Sciatic nerve (tissue), 2 donors: ENCODE measurements around the gene RAD51B. TPM values are rescaled to one million over a fixed set of nuclear protein-coding genes. Genes with fewer than 3 reads are reported as not detected.
"Not testable (repeated sequence)": the region's sequence is repeated elsewhere in the genome, so short reads cannot be mapped to it uniquely, and the experiment has no call there.

ENCODE experiments used
- ATAC-seq: fragments of 200-7000 bp; cut with Tn5 transposase; one replicate; pipeline ENCODE4 v1.9.1; 2020; ENCODE audit warnings: mild to moderate bottlenecking, moderate library complexity
- DNase-seq: peaks from one replicate; pipeline ENCODE4 v3.0.0-alpha.2; 2020; ENCODE audit warnings: low spot score
- intact Hi-C: fragments of 100-400 bp; cut with DNase I; formaldehyde crosslinking; loops from one replicate; pipeline ENCODE4 v1.14.2; 2022
- total RNA-seq: library from RNA; stranded (reverse); fragmentation: NEBNext Ultra II Directional; extraction: Animal tissue kit (Norgen Biotek cat#: 25700); gene quantifications from one replicate; pipeline ENCODE4 v1.2.1, GENCODE V29; 2021
- donor health status: DM: no; HTN: no; CAD: no.
- donor health status: DM: no; HTN: no; CAD: no.

Gene RAD51B
- total RNA-seq, 1 donor from 2014 or later: 30.4 TPM

GRCh38 chr14:68040633-68041369 lies 221.2 kb downstream of the RAD51B start:
- intact Hi-C loops: no loop called here
- DNase-seq (no peak), ATAC-seq (no peak)

GRCh38 chr14:68041876-68042354 lies 222.3 kb downstream of the RAD51B start:
- DNase-seq (no peak), ATAC-seq (no peak)
- intact Hi-C loops: no loop called here

GRCh38 chr14:68042586-68043210 lies 223.1 kb downstream of the RAD51B start:
- intact Hi-C loops: no loop called here
- ATAC-seq (peak; percentile 67), DNase-seq (no peak)

GRCh38 chr14:68043752-68044151 lies 224.2 kb downstream of the RAD51B start:
- intact Hi-C loops: no loop called here
- ATAC-seq (no peak), DNase-seq (no peak)

- intact Hi-C loops: no loop called here
- ATAC-seq (no peak), DNase-seq (no peak)
Measured at GRCh38 chr14:68047906-68048305, 228.3 kb downstream of the RAD51B start.

- ATAC-seq, DNase-seq, intact Hi-C loops: not testable (repeated sequence)
Measured at GRCh38 chr14:68048815-68049214, 229.2 kb downstream of the RAD51B start.

GRCh38 chr14:68050177-68050576 lies 230.6 kb downstream of the RAD51B start:
- DNase-seq (no peak), ATAC-seq (no peak)
- intact Hi-C loops: no loop called here

- no peak for DNase-seq
- intact Hi-C loops: no loop called here
- no peak for ATAC-seq
Measured at GRCh38 chr14:68051146-68051545, 231.6 kb downstream of the RAD51B start.

- intact Hi-C loops: no loop called here
- ATAC-seq (no peak), DNase-seq (no peak)
Measured at GRCh38 chr14:68060198-68060597, 240.6 kb downstream of the RAD51B start.

GRCh38 chr14:68062651-68063050 lies 243.1 kb downstream of the RAD51B start:
- ATAC-seq (no peak), DNase-seq (no peak)
- intact Hi-C loops: no loop called here

GRCh38 chr14:68065322-68065721 lies 245.7 kb downstream of the RAD51B start:
- DNase-seq (no peak), ATAC-seq (no peak)
- intact Hi-C loops: no loop called here

GRCh38 chr14:68074765-68075381 lies 255.3 kb downstream of the RAD51B start:
- intact Hi-C loops: no loop called here
- ATAC-seq: no peak
- no peak for DNase-seq

GRCh38 chr14:68075382-68076029 lies 255.9 kb downstream of the RAD51B start:
- DNase-seq (no peak), ATAC-seq (no peak)
- intact Hi-C loops: no loop called here

GRCh38 chr14:68076451-68076850 lies 256.9 kb downstream of the RAD51B start:
- intact Hi-C loops: no loop called here
- DNase-seq: no peak
- no peak for ATAC-seq

- DNase-seq (no peak), ATAC-seq (no peak)
- intact Hi-C loops: no loop called here
Measured at GRCh38 chr14:68079941-68080697, 260.5 kb downstream of the RAD51B start.

GRCh38 chr14:68081489-68081888 lies 261.9 kb downstream of the RAD51B start:
- intact Hi-C loops: no loop called here
- DNase-seq (no peak), ATAC-seq (no peak)

- intact Hi-C loops: no loop called here
- no peak for DNase-seq
- ATAC-seq: no peak
Measured at GRCh38 chr14:68082698-68083291, 263.2 kb downstream of the RAD51B start.

GRCh38 chr14:68084256-68084655 lies 264.7 kb downstream of the RAD51B start:
- ATAC-seq (no peak), DNase-seq (no peak)
- intact Hi-C loops: no loop called here

- ATAC-seq (peak; percentile 71), DNase-seq (no peak)
- intact Hi-C loops: no loop called here
Measured at GRCh38 chr14:68085742-68086141, 266.2 kb downstream of the RAD51B start.
